Esophagus muscularis mucosa (tissue), 4 donors: ENCODE results near the gene CALML5. TPM values are rescaled to one million over a fixed set of nuclear protein-coding genes. Genes with fewer than 3 reads are reported as not detected.

ENCODE experiments used
- DNase-seq: peaks from one replicate; pipeline ENCODE4 v3.0.0-alpha.2; 2017; ENCODE audit errors: extremely low spot score
- H3K27ac ChIP-seq, 4 donors: fragments of 200-600 bp; sonication (generic); replicated peaks in 1 of 4; 1 replicate in 3 of 4; 2 replicates in 1 of 4; pipeline ENCODE4 v1.5.1; 2016 to 2019; ENCODE audit warnings: mild to moderate bottlenecking in 1 of 4
- H3K27me3 ChIP-seq, 4 donors: fragments of 200-600 bp; sonication (generic); one replicate each; pipeline versions ENCODE4 v1.5.1 to v1.6.0; 2016 to 2019
- H3K36me3 ChIP-seq, 4 donors: fragments of 200-600 bp; sonication (generic); one replicate each; pipeline ENCODE4 v1.5.1; 2016 to 2019
- H3K4me1 ChIP-seq, 4 donors: fragments of 200-600 bp; sonication (generic); one replicate each; pipeline ENCODE4 v1.5.1; 2016 to 2019
- H3K4me3 ChIP-seq, 4 donors: fragments of 200-600 bp; sonication (generic); 1 replicate in 2 of 4; 2 replicates in 2 of 4; pipeline ENCODE4 v1.5.1; 2016 to 2019; ENCODE audit warnings: mild to moderate bottlenecking in 4 of 4, moderate library complexity in 1 of 4
- H3K9me3 ChIP-seq, 4 donors: fragments of 200-600 bp; sonication (generic); 1 replicate in 3 of 4; 2 replicates in 1 of 4; pipeline ENCODE4 v1.5.1; 2016 to 2019
- EP300 ChIP-seq: sonication (generic); formaldehyde crosslinking; IDR thresholded peaks from one replicate; pipeline ENCODE4 v1.6.1; 2017; ENCODE audit warnings: antibody characterized with exemption
- POLR2A ChIP-seq: fragments of 450-650 bp; IDR thresholded peaks from one replicate; pipeline ENCODE4 v1.6.1; 2017; ENCODE audit warnings: antibody characterized with exemption, moderate library complexity, mild to moderate bottlenecking, low read depth
- POLR2AphosphoS5 ChIP-seq, 2 donors: sonication (generic); formaldehyde crosslinking; IDR thresholded peaks; one replicate each; pipeline ENCODE4 v1.6.1; 2017; ENCODE audit warnings: antibody characterized with exemption in 2 of 2
- WGBS: methylation state at CpG from one replicate; pipeline ENCODE4 v1.1.5; 2018; 5-methylcytosine and 5-hydroxymethylcytosine counted together
- intact Hi-C: fragments of 100-400 bp; cut with DNase I; formaldehyde crosslinking; loops from one replicate; pipeline ENCODE4 v1.15.1; 2023
- total RNA-seq, 4 donors: library from RNA; depleted of rRNA; stranded (reverse); fragments of >200 nt; gene quantifications; one replicate each; pipeline versions ENCODE4 v1.1.0 to v1.2.1, GENCODE V29; 2016
- TF ChIP-seq, protein P1 (sequence below), 3 experiments: fragments of 200-600 bp in 2 of 3; fragments of 450-650 bp in 1 of 3; sonication (generic) in 2 of 3; IDR thresholded peaks; one replicate each; pipeline ENCODE4 v1.5.1; 2017 to 2019; ENCODE audit warnings: antibody characterized with exemption in 3 of 3, mild to moderate bottlenecking in 2 of 3, moderate library complexity in 1 of 3

Gene CALML5
- total RNA-seq, 4 donors from 2014 or later: not detected

DNA sequence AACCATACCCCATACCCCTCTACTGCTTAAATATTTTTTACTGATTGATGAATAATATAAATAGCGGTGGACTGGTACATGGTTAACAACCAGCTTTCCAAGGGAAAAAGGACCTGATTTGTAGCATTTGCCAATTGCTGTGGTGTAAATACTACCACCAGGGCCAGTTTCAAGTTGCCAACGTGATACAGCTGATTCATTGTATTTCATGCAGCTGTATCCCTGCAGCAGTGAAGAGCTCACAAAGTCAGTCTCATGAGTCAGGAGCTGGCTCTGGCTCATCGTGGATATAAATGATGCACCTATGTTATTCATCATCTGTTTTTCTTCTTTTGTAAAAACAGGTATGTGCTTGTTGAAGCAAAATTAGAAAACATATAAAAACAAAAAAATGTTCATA is 15.2 kb downstream of the CALML5 start:
- TF ChIP-seq, protein P1, sequence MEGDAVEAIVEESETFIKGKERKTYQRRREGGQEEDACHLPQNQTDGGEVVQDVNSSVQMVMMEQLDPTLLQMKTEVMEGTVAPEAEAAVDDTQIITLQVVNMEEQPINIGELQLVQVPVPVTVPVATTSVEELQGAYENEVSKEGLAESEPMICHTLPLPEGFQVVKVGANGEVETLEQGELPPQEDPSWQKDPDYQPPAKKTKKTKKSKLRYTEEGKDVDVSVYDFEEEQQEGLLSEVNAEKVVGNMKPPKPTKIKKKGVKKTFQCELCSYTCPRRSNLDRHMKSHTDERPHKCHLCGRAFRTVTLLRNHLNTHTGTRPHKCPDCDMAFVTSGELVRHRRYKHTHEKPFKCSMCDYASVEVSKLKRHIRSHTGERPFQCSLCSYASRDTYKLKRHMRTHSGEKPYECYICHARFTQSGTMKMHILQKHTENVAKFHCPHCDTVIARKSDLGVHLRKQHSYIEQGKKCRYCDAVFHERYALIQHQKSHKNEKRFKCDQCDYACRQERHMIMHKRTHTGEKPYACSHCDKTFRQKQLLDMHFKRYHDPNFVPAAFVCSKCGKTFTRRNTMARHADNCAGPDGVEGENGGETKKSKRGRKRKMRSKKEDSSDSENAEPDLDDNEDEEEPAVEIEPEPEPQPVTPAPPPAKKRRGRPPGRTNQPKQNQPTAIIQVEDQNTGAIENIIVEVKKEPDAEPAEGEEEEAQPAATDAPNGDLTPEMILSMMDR (IDR thresholded peaks at IDR 0.05): no peak
- no peak for TF ChIP-seq EP300
- no peak for TF ChIP-seq POLR2AphosphoS5 (IDR thresholded peaks at IDR 0.05)
- no peak for TF ChIP-seq POLR2A
- Histone ChIP-seq H3K4me1 (no peaks in the 10 kb centered on the region), H3K27ac (no peak overlapping the region), H3K4me3 (no peak overlapping the region), H3K9me3 (no peaks in the 10 kb centered on the region), H3K27me3 (no peaks in the 10 kb centered on the region), H3K36me3 (no peaks in the 10 kb centered on the region)
- no peak for DNase-seq
- WGBS: 53% methylated on average over 3 of the region's 3 CpGs
- intact Hi-C loops: no loop called here

GRCh38 chr10:5482016-5482415 is 17.4 kb downstream of the CALML5 start:
- H3K9me3 ChIP-seq: no peaks in the 10 kb centered on the region
- no peaks in the 10 kb centered on the region for H3K27me3 ChIP-seq
- TF ChIP-seq POLR2A: no peak
- TF ChIP-seq POLR2AphosphoS5 (IDR thresholded peaks at IDR 0.05): no peak
- H3K4me1 ChIP-seq: no peaks in the 10 kb centered on the region
- H3K36me3 ChIP-seq: no peaks in the 10 kb centered on the region
- no peak for DNase-seq
- WGBS: 93% methylated on average over 9 of the region's 9 CpGs
- H3K27ac ChIP-seq: no peak overlapping the region
- intact Hi-C loops: no loop called here
- H3K4me3 ChIP-seq: no peak overlapping the region

- TF ChIP-seq EP300 (no peak), POLR2A (no peak), POLR2AphosphoS5 (IDR thresholded peaks at IDR 0.05) (no peak)
- TF ChIP-seq, protein P1 (IDR thresholded peaks at IDR 0.05): no peak
- Histone ChIP-seq H3K36me3 (no peaks in the 10 kb centered on the region), H3K4me3 (no peak overlapping the region), H3K9me3 (no peaks in the 10 kb centered on the region), H3K27me3 (no peaks in the 10 kb centered on the region), H3K4me1 (no peaks in the 10 kb centered on the region), H3K27ac (no peak overlapping the region)
- intact Hi-C loops: no loop called here
- no peak for DNase-seq
- WGBS: 93% methylated on average over 12 of the region's 12 CpGs
Observed at GRCh38 chr10:5481121-5481520, 18.2 kb downstream of the CALML5 start.

DNA sequence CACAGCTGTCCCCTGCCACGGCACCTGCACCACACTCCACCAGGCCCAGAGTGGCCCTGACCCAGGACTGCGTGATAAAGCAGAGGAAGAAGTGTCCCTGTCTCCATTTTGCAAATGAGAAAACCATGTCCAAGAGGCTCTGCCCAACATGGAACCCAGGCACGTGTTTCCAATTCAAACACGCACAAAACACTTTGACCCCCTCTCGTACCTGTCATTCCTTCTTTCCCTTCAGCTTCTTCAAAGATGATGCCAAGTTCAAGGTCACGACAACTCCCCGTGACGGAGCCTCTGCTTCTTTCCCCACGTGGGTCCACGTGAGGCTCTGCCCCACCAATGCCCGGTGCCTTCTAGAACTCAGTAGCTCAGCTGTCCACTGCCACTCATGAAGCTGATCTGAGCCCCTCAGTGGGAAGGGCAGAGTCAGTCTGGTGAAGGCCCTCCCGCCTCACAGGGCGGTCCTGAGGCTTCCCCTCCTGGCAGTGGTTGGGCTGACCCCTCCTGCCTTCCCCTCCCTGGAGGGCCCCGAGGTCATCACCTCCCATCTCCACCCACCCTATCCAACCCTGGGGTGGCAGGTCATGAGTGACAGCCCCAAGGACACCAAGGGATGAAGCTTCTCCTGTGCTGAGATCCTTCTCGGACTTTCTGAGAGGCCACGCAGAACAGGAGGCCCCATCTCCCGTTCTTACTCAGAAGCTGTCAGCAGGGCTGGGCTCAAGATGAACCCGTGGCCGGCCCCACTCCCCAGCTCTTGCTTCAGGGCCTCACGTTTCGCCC is 19.0 kb downstream of the CALML5 start:
- WGBS: 90% methylated on average over 20 of the region's 21 CpGs
- Histone ChIP-seq H3K4me3 (no peak overlapping the region), H3K4me1 (no peaks in the 10 kb centered on the region), H3K36me3 (no peaks in the 10 kb centered on the region), H3K9me3 (no peaks in the 10 kb centered on the region), H3K27me3 (no peaks in the 10 kb centered on the region), H3K27ac (no peak overlapping the region)
- DNase-seq: no peak
- TF ChIP-seq POLR2AphosphoS5 (IDR thresholded peaks at IDR 0.05) (no peak), EP300 (no peak), POLR2A (no peak)
- TF ChIP-seq, protein P1 (IDR thresholded peaks at IDR 0.05): no peak
- intact Hi-C loops: no loop called here

DNA sequence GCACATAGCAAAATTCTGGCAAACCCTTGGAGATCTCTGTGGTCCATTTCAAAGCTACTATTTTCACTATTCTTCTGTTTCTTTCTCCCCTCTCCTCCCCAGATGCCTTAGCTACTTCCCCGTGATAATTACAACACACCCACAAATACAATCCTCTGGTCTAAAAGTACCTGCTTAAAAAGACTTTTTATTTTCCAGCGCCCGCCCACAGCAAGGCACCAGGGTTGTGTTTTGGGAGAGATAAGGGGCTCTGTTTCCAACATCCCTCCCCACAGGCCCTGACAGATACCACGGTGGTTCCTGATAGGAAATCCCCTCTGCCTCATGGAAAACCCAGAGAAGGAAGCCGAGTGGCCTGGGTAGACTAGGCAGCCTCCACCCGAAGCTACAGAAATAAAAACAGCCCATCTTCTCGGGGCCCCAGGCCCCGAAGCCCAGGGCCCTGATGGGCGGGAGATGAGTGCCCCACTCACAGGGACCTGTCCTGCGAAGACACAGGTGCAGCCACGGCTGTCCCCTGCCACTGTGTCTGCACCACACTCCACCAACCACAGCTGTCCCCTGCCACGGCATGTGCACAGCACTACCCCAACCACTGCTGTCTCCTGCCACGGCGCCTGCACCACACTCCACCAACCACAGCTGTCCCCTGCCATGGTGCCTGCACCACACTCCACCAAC is 19.7 kb downstream of the CALML5 start:
- no peaks in the 10 kb centered on the region for H3K4me1 ChIP-seq
- H3K27me3 ChIP-seq: no peaks in the 10 kb centered on the region
- intact Hi-C loops: no loop called here
- no peak for DNase-seq
- H3K4me3 ChIP-seq: no peak overlapping the region
- H3K36me3 ChIP-seq: no peaks in the 10 kb centered on the region
- no peaks in the 10 kb centered on the region for H3K9me3 ChIP-seq
- WGBS: 78% methylated on average over 14 of the region's 14 CpGs
- TF ChIP-seq POLR2AphosphoS5 (IDR thresholded peaks at IDR 0.05): no peak
- TF ChIP-seq POLR2A: no peak
- TF ChIP-seq EP300: no peak
- TF ChIP-seq, protein P1 (IDR thresholded peaks at IDR 0.05): no peak
- no peak overlapping the region for H3K27ac ChIP-seq
